Aorta (tissue), 5 donors: ENCODE measurements around the gene CAMSAP2. TPM values are rescaled to one million over a fixed set of nuclear protein-coding genes. Genes with fewer than 3 reads are reported as not detected.
A peak's percentile ranks its signal among the peaks of the same experiment; 100 is the strongest.

Experiments used
- ATAC-seq: fragments of 200-7000 bp; cut with Tn5 transposase; one replicate; pipeline ENCODE4 v1.9.1; 2022; ENCODE audit warnings: moderate library complexity; ENCODE audit not compliant: low FRiP score
- DNase-seq, 2 donors: peaks; one replicate each; pipeline ENCODE4 v3.0.0-alpha.2; 2020
- H3K27ac ChIP-seq, 2 donors: one replicate each; pipeline ENCODE4 v1.5.1; 2013; ENCODE audit warnings: low read length in 2 of 2, mild to moderate bottlenecking in 2 of 2, moderate library complexity in 2 of 2, control low read depth in 1 of 2, inconsistent platforms in 1 of 2, low read depth in 1 of 2
- H3K27me3 ChIP-seq, 2 donors: one replicate each; pipeline ENCODE4 v1.6.1; 2013; ENCODE audit warnings: control low read depth in 1 of 2, low read length in 1 of 2, mild to moderate bottlenecking in 1 of 2, moderate library complexity in 1 of 2; ENCODE audit not compliant: insufficient read depth in 2 of 2, control insufficient read depth in 1 of 2
- H3K36me3 ChIP-seq, 2 donors: one replicate each; pipeline ENCODE4 v1.6.1; 2013; ENCODE audit warnings: control low read depth in 1 of 2, low read length in 1 of 2, mild to moderate bottlenecking in 1 of 2; ENCODE audit not compliant: insufficient read depth in 2 of 2, control insufficient read depth in 1 of 2
- H3K4me1 ChIP-seq, 2 donors: one replicate each; pipeline ENCODE4 v1.6.1; 2013; ENCODE audit warnings: low read length in 2 of 2, control low read depth in 1 of 2, mild to moderate bottlenecking in 1 of 2, moderate library complexity in 1 of 2; ENCODE audit not compliant: insufficient read depth in 2 of 2, control insufficient read depth in 1 of 2
- H3K4me3 ChIP-seq, 2 donors: one replicate each; pipeline ENCODE4 v1.5.1; 2013; ENCODE audit warnings: low read length in 2 of 2, control low read depth in 1 of 2, mild to moderate bottlenecking in 1 of 2
- H3K9me3 ChIP-seq: one replicate; pipeline ENCODE4 v1.6.1; 2013; ENCODE audit warnings: mild to moderate bottlenecking, low read length; ENCODE audit not compliant: control insufficient read depth
- WGBS, 2 donors: extraction: QIAGEN DNeasy Blood & Tissue Kit; methylation state at CpG; one replicate each; pipeline ENCODE4 v1.1.7; 2013; 5-methylcytosine and 5-hydroxymethylcytosine counted together
- intact Hi-C, 2 donors: fragments of 100-400 bp; cut with DNase I; formaldehyde crosslinking; loops; one replicate each; pipeline versions ENCODE4 v1.14.2 to v1.15.0; 2022
- long read RNA-seq, 2 donors: library from polyadenylated mRNA; unstranded; transcript quantifications; one replicate each; pipeline ENCODE4 v2.0.0, GENCODE V29; 2020 to 2021
- polyA plus RNA-seq, 2 donors: library from polyadenylated mRNA; stranded (reverse); fragments of 200-250 nt; gene quantifications; one replicate each; pipeline ENCODE4 v1.2.3, GENCODE V29; 2013
- total RNA-seq, 2 donors: library from RNA; stranded (reverse); fragmentation: NEBNext Ultra II Directional; extraction: Animal tissue kit (Norgen Biotek cat#: 25700); gene quantifications; one replicate each; pipeline ENCODE4 v1.2.1, GENCODE V29; 2021
- donor health status: healthy with polysubstance abuse.
- donor health status: Bipolar disorder and iron deficiency.
- donor health status: DM: no; HTN: no; CAD: no.
- donor health status: DM: no; HTN: no; CAD: no.
- donor health status: DM: yes; HTN: yes; CAD: no.

Gene CAMSAP2, protein sequence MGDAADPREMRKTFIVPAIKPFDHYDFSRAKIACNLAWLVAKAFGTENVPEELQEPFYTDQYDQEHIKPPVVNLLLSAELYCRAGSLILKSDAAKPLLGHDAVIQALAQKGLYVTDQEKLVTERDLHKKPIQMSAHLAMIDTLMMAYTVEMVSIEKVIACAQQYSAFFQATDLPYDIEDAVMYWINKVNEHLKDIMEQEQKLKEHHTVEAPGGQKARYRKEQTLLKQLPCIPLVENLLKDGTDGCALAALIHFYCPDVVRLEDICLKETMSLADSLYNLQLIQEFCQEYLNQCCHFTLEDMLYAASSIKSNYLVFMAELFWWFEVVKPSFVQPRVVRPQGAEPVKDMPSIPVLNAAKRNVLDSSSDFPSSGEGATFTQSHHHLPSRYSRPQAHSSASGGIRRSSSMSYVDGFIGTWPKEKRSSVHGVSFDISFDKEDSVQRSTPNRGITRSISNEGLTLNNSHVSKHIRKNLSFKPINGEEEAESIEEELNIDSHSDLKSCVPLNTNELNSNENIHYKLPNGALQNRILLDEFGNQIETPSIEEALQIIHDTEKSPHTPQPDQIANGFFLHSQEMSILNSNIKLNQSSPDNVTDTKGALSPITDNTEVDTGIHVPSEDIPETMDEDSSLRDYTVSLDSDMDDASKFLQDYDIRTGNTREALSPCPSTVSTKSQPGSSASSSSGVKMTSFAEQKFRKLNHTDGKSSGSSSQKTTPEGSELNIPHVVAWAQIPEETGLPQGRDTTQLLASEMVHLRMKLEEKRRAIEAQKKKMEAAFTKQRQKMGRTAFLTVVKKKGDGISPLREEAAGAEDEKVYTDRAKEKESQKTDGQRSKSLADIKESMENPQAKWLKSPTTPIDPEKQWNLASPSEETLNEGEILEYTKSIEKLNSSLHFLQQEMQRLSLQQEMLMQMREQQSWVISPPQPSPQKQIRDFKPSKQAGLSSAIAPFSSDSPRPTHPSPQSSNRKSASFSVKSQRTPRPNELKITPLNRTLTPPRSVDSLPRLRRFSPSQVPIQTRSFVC (N-terminal part only)
- total RNA-seq, result 10 to 100 TPM; 46.9 to 51.9 TPM
- 10 to 100 TPM; 10.1 to 16.8 TPM for polyA plus RNA-seq
- long read RNA-seq, donor 1, partial matches to known transcripts, result 10 of 18 reads
- long read RNA-seq, donor 1, other reads (novel, unspliced or antisense), result 8 of 18 reads
- long read RNA-seq, donor 2, full-length matches to known transcripts, result 1 of 20 reads
- long read RNA-seq, donor 2, partial matches to known transcripts, result 7 of 20 reads
- long read RNA-seq, donor 2, other reads (novel, unspliced or antisense), result 12 of 20 reads

DNA sequence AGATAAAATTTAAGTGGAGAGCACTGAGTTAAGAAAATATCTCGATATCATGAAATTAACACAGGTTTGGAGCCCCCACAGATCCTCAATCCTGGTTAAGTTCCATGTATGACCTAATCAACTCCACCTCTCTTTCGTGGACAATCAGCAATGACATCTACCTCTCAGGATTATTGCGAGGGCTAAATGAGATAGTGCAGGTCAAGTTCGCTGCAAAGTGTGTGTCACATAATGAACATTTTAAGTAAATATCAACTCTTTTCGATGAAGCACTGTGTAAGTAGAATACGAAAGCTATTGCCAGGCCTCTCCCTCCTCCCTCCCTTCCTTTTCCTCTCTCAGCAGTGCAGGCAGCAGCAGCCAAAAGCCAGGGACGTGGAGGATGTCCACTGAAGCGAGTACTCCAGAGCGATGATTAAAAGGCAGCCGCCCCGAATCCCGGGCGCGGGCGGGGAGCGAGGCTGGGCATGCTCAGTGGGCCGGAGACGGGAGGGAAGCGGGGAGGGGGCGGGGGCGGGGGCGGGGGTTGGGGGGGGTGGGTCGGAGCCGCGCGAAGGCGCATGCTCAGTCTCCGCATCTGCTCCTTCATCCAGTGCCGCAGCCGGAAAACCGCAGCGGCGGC, at the start of gene CAMSAP2:
CAMSAP2 (plus strand) TSS at position 567 of the 622 bp plus-strand sequence. CDS start 935 bp downstream, outside the sequence.
- ATAC-seq, result peak; percentile 93
- Histone ChIP-seq H3K36me3 (no peaks in the 10 kb centered on the region), H3K4me3 (peak within 1 kb of the TSS; percentile 70 to 74), H3K4me1 (no peaks in the 10 kb centered on the region), H3K27me3 (no peaks in the 10 kb centered on the region), H3K9me3 (no peaks in the 10 kb centered on the region), H3K27ac (peak within 1 kb of the TSS; percentile 87 to 97)
- 0 to 1% methylated on average over 28 to 33 of the region's 33 CpGs for WGBS, 2 donors
- intact Hi-C loops, result loop anchor here (2.0 to 5.0 kb wide), 3 partner anchors 68 to 116 kb away; partner anchors contain the start of genes DDX59 (in 1 of the 2) and KIF14 (in 1 of the 2)
- DNase-seq, result peak; percentile 93 to 96

DNA sequence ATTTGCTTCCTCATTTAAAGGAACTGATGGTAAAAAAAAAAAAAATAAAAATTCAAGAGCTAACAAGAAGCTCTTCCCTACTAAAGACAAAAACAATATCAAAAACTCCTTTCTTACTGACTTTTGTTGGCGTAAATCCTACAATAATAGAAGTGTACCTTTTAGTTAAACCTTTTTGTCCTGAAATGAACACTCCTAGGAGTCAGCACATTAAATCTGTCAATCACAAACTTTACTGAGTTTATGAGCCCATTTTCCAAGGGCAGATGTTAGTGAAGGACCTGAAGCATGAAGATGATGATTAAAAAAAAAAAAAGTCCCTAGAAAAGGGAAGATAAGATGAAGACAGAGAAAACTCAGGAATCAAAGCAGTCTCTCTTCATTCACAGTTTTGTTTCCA, 46.4 kb upstream of the CAMSAP2 start:
- H3K27me3 ChIP-seq, result no peaks in the 10 kb centered on the region
- no peak overlapping the region for H3K4me3 ChIP-seq
- no peaks in the 10 kb centered on the region for H3K36me3 ChIP-seq
- 88 to 98% methylated on average over 1 of the region's 1 CpG for WGBS, 2 donors
- no peaks in the 10 kb centered on the region for H3K4me1 ChIP-seq
- no peaks in the 10 kb centered on the region for H3K9me3 ChIP-seq
- no peak for ATAC-seq
- intact Hi-C loops, result no loop called here
- DNase-seq, result no peak
- H3K27ac ChIP-seq, result no peak overlapping the region

- ATAC-seq (no peak), DNase-seq (no peak)
- no peak overlapping the region for H3K4me3 ChIP-seq
- no peaks in the 10 kb centered on the region for H3K4me1 ChIP-seq
- no peaks in the 10 kb centered on the region for H3K36me3 ChIP-seq
- intact Hi-C loops, result no loop called here
- no peaks in the 10 kb centered on the region for H3K9me3 ChIP-seq
- H3K27me3 ChIP-seq, result no peaks in the 10 kb centered on the region
- H3K27ac ChIP-seq, result no peak overlapping the region
Observed at GRCh38 chr1:200693327-200693726, 45.4 kb upstream of the CAMSAP2 start.

- 29 to 52% methylated on average over 3 of the region's 3 CpGs for WGBS, 2 donors
- no peaks in the 10 kb centered on the region for H3K4me1 ChIP-seq
- H3K4me3 ChIP-seq, result no peak overlapping the region
- H3K27me3 ChIP-seq, result no peaks in the 10 kb centered on the region
- H3K9me3 ChIP-seq, result no peaks in the 10 kb centered on the region
- ATAC-seq, result no peak
- DNase-seq, result no peak
- H3K36me3 ChIP-seq, result no peaks in the 10 kb centered on the region
- intact Hi-C loops, result no loop called here
- H3K27ac ChIP-seq, result no peak overlapping the region
Observed at GRCh38 chr1:200694738-200695137, 44.0 kb upstream of the CAMSAP2 start.

DNA sequence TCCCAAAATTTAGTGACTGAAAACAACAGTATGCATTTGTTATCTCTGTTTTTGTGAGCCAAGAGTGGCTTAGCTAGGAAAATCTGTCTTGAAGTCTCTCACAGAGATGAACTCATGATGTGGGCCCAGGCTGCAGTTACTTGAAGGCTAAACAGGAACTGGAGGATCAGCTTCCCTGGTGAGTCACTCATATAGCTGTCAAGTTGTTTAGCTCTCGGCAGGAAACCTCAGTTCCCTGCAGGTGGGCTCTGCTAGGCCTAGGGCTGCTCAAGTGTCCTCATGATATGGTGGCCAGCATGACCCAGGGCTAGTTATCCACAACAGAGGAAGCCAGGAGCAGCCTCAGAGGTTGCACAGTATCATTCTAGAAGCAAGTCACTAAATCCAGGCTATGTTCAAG, 38.8 kb upstream of the CAMSAP2 start:
- Histone ChIP-seq H3K4me1 (no peaks in the 10 kb centered on the region), H3K9me3 (no peaks in the 10 kb centered on the region), H3K4me3 (no peak overlapping the region), H3K27ac (no peak overlapping the region), H3K36me3 (no peaks in the 10 kb centered on the region), H3K27me3 (no peaks in the 10 kb centered on the region)
- intact Hi-C loops, result no loop called here
- ATAC-seq (no peak), DNase-seq (no peak)
- 63 to 67% methylated on average over 1 of the region's 1 CpG for WGBS, 2 donors

DNA sequence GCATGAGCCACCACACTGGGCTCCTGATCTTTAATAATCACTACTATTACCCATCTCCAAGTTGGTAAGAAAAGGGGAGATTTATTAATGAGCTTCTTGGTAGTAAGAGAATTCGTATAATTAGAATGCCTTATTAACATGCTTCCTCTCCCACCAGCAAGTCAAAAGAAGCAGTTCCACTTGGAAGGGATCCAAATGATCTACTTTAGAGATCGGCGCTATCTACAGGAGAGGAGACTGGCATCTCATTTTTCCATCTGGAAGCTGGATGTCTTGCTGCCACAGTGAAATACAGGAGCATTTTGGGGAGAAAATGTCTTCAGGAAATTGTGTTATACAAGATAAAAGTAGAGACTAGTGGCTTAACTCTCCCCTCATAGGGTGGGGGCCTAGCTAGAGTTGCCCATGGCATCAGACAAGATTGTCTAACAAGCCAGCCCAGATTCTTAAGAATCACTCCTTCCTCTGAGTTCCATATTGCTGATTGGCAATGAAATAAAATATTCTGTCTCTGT, 33.6 kb upstream of the CAMSAP2 start:
- WGBS, 2 donors, result 82 to 88% methylated on average over 3 of the region's 3 CpGs
- no peaks in the 10 kb centered on the region for H3K9me3 ChIP-seq
- no peaks in the 10 kb centered on the region for H3K4me1 ChIP-seq
- ATAC-seq (no peak), DNase-seq (no peak)
- no peaks in the 10 kb centered on the region for H3K36me3 ChIP-seq
- H3K27ac ChIP-seq, result no peak overlapping the region
- H3K27me3 ChIP-seq, result no peaks in the 10 kb centered on the region
- intact Hi-C loops, result no loop called here
- H3K4me3 ChIP-seq, result no peak overlapping the region

- Histone ChIP-seq H3K27ac (no peak overlapping the region), H3K27me3 (no peaks in the 10 kb centered on the region), H3K4me3 (no peak overlapping the region), H3K9me3 (no peaks in the 10 kb centered on the region), H3K36me3 (no peaks in the 10 kb centered on the region), H3K4me1 (no peaks in the 10 kb centered on the region)
- DNase-seq (no peak), ATAC-seq (no peak)
- intact Hi-C loops, result no loop called here
- WGBS, 2 donors, result 77 to 79% methylated on average over 4 of the region's 4 CpGs
Observed at GRCh38 chr1:200706111-200706814, 32.4 kb upstream of the CAMSAP2 start.
